Ammon's horn (tissue), 1 donor: Measurements from ENCODE around the gene LAMA5.

ENCODE experiments used
- DNase-seq: peaks from one replicate; pipeline ENCODE4 v3.0.0-alpha.2; 2016; ENCODE audit warnings: low spot score

LAMA5 gene

DNA sequence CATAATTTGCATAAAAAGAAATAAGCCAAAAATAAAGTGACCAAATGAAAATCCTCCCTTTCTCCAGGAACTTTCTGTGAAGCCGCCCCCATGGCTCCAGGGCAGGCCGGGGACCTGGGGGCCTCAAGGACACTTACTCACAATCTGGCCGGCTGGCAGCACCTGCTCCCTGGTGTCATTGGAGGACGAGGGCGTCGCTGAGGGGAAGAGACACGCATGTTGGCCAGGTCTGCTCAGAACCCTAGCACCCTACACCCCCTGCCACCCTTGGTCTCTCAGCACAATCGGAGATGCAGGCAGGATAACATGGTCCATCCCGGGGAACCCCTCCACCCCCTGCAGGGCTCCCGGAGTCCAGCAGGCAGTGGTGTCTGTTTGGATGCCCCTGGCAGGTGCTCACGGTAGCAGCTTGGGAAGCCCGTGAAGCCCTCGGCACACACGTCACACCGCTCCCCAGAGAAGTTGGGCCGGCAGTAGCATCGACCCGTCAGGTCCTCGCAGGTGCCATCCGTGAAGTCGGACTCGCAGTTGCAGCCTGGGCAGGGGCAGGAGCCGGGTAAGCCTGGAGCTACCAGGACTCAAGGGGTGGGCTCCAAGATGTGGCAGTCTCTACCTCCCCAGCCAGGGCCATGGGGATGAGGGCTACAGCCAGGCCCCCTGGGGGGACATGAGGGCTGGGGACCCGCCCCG lies 21.3 kb downstream of the LAMA5 start:
- no peak for DNase-seq

DNA sequence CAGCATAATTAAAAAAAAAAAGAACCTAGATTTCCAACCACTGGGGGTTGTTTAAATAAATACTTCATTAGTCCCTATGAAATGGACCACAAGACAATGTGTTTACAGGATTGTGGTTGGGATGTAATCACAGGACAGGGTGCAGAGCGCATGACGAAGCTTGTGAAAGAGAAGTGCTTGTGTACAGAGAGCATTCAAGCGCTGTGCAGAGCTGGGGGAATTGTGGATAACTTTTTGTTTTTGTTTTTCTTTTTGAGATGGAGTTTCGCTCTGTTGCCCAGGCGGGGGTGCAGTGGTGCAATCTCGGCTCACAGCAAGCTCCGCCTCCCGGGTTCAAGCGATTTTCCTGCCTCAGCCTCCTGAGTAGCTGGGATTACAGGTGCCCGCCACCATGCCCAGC lies 22.3 kb downstream of the LAMA5 start:
- no peak for DNase-seq

GRCh38 chr20:62344092-62344491 lies 23.0 kb downstream of the LAMA5 start:
- DNase-seq, result no peak

DNA sequence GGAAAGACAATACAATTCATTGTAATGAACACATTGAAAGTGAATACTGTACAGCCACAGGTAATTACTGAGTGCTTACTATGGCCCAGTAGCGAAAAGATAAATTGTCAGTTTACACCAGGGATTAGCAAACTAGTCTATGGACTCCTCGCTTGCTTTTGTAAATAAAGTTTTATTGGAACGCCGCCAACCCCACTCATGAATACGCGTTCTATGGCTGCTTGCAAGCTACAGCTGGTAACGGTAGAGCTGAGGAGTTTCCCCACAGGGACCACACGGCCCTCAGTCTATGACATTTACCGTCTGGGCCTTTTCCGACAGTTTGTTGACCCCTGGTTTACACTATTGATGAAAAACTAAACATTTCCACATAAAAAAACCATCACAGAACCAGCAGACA lies 24.2 kb downstream of the LAMA5 start:
- no peak for DNase-seq

GRCh38 chr20:62339647-62340062 lies 27.5 kb downstream of the LAMA5 start:
- DNase-seq, result no peak

DNA sequence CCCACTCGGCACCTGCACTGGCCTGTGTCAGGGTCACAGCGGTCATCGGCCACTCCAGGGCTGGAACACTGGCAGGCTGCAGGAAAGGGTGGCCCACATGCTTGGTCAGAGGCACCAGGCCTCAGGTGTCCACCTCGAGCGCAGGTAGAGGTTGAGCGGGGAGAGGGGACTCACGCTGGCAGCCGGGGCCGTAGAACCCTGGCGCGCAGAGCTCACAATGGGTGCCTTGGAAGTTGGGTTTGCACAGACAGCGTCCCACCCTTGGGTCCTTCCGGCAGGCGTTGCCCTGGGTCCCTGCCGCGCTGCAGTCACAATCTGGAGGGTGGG lies 28.9 kb downstream of the LAMA5 start:
- no peak for DNase-seq

DNA sequence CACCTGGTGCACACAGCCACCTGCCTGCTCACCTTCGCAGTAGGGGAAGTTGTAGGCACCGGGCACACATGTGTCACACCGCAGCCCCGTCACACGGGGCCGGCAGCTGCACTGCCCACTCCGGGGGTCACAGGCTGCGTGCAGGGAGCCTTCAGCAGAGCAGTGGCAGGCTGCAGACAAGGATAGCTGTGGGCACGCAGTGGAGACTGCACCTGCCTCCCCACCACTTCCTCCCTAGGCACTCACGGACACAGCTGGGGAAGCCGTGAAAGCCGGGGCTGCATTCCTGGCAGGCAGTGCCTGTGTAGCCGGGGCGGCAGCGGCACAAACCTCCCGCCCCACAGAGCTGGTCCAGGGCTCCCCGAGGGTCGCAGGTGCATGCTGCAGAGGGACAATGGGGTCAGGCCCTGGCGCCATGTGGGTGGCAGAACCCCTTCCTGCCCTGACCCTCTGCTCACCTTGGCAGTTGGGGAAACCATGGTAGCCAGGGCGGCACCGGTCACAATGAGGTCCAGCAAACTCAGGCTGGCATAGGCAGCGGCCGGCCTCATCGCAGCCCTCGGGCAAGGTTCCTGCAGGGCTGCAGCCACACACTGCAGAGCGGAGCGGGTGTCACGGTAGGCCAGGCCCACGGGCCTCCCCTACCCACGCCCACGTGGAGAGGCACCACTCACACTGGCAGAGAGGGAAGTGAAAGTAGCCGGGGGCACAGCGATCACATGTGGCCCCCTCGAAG lies 29.4 kb downstream of the LAMA5 start:
- no peak for DNase-seq

DNA sequence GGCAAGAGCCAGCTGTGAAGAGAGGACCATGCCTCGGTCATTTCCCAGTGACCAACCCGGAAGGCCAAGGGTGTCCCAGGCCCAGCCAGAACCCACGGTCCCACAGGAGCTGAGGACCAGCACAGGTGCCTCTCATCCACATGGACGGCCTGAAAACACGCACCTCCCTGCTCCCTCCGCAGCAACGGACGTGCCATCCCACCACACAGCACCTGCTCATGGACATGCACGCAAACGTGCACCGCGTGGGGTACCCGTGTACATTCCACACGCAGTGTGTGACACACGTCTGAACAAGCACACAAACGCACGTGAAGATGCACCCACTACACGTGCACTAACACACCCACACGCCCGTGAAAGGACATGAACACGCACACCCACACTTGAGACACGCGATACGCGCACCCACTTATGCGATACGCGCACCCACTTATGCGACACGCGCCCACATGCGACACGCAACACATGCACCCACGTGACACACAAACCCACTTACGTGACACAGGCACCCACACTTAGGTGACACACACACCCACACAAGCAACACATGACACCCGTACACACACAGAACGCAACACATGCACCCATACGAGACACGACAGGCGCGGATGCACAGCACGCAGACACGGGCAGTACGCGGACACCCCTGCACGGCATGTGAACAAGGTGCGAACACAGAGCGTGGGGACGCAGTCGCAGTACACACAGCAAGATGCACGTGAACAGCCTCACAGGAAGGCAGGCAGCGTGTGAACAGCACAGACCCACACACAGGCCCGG lies 30.1 kb downstream of the LAMA5 start:
- DNase-seq, result no peak

- DNase-seq, result no peak
Observed at GRCh38 chr20:62336329-62336728, 30.8 kb downstream of the LAMA5 start.

GRCh38 chr20:62335532-62335931 lies 31.6 kb downstream of the LAMA5 start:
- DNase-seq, result no peak

DNA sequence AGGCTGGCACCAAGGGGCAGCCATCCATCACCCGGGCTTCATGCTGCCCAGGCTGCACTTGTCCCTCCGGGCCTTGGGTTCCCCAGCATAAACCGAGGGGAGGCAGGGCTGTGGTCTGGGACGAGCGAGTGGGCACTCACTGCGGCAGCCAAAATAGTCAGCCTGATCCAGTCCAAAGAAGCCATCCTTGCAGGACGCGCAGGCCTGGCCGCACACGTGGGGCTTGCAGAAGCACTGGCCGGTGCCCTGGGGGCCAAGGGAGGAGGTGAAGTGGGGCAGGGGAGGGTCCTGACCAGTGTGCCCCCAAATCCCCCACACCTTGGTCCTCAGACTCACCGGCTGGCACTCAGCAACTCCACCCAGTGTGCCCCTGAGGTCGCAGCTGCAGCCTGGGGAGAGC lies 32.2 kb downstream of the LAMA5 start:
- DNase-seq, result no peak

DNA sequence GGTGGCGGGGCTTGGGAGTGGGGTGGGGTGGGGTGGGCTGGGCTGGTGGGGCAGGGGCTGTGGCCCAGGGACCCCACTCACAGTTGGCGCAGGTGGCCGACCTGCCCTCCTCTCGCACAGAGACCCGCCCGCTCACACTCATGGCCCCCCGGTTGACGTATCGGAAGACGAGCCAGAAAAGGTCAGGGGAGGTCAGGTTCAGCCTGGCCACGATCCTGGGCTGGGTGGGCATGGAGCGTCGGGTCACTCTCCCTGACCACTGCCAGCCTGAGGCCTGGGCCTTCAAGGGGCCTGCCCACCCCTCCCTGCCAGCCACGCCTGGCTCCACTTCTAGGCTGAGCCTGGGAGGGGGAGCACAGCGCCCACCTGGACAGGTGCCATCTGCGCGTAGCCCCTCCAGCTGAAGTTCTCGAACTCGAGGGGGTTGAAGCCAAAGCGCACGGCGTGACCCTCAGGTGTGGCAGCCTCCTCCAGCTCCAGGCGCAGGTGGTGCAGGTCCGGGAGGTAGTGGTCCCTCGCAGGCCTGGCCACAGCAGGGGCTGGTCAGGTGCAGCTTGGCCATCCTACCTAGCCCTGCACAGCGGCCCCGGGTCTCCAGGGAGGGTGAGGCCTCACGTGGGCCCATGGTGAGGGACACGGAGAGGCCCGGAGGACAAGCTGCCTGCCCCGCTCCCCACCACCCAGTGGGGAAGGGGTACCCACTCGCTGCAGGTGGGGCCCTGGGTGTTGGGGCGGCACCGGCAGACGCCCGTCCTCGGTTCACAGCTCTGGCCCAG lies 33.1 kb downstream of the LAMA5 start:
- no peak for DNase-seq

DNA sequence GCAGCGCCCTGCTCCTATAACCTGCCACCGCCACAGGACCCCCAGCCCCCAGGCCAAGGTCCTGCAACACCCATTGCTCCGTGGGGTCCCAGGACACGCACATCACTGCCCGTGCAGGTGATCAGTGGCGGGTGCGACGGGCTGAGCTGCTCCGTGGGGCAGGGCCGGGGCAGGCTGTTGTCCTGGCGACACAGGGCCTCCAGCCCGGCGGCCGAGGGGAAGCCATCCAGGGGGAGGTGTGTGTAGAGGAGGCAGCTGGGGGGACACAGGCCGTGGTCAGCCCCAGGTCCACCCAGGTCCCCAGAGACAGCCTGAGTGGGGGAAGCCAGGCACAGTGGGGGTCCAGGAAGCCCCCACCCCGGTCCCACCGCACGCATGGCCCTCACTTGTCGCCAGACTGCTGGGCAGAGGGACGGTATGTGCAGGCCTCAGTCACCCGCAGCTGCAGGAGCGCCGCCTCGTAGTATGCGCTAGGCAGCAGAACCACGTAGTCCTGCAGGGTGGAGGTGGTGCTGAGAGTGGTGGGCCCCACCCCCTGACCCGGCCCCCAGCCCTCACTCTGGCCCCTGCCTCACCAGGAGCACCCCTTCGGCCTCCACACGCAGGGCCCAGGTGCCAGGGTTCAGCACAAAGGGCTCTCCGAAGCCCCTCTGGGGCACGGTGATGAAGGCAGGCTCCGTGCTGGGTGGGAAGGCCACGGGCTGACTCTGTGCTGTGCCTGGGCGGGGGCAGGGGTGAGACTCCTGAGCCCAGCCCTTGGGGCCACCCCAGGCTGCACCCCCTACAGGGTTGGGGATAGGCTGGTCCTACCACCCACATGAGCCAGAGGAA lies 33.9 kb downstream of the LAMA5 start:
- no peak for DNase-seq

- DNase-seq, result no peak
Observed at GRCh38 chr20:62332421-62332820, 34.7 kb downstream of the LAMA5 start.

DNA sequence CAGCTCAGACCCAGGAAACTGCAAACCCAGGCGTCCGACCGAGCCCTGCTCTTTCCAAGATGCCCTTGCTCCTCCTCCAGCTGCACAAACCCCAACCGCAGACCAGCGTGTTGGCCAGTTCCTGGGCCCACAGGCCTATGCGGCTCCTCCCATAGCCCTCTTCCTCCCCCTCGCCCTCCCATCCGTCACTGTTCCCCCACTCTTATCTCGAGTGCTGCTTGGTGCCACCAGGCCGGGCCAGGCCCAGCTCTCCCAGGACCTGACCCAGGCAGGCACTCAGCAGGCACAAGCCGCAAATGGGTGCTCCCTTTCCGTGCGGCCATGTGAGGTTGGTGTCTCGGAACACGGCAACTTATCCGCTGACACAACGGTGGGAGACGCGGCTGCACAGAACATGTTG lies 35.8 kb downstream of the LAMA5 start:
- DNase-seq, result no peak

- DNase-seq, result no peak
Observed at GRCh38 chr20:62330576-62331317, 36.4 kb downstream of the LAMA5 start.

DNA sequence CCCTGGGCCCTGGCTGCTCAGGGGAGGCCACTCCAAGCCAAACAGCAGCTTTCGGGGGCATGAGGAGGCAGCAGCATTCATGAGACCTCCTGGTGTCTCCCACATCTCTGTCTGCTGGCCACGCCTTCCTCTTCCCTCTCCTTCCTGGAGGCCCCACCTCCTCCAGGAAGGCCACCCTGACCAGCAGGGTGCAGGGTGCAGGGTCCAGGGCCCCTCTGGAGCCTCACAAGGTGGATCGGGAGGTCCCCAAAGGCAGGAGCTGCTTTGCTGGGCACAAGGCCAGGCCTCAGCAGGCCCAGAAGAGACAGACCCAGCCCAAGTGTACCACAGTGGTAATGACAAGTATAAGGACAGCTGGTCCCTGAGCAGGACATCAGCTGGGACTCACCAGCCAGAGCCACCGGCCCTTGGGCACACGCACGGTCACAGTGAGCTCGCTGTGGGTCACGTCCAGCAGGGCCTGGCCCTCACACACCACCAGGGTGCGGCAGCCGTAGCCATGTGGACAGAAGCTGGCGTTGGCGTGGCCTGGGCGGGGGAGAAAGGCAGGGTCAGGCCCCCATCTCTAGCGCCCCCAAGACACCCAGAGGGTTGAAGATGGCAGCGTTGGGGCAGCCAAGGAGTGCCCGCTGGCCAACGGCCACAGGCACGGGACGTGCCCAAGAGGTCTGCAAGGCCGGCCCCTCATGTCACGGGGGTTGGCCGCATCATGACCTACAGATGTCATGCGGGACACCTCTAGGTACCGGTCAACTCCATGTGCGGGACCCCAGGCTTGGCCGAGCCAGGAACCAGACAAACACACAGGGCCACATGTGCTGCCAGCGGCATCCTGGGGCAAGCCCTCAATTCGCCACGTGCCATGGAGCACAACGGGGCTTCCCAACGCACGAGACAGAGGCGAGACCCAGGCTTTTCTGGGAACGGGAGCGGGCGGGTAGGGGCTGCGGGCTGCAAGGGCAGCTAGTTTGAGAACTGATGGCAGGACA lies 37.4 kb downstream of the LAMA5 start:
- no peak for DNase-seq

GRCh38 chr20:62328684-62329388 lies 38.3 kb downstream of the LAMA5 start:
- DNase-seq, result no peak
